ENCODE data around the gene CPA2.

CPA2 gene

DNA sequence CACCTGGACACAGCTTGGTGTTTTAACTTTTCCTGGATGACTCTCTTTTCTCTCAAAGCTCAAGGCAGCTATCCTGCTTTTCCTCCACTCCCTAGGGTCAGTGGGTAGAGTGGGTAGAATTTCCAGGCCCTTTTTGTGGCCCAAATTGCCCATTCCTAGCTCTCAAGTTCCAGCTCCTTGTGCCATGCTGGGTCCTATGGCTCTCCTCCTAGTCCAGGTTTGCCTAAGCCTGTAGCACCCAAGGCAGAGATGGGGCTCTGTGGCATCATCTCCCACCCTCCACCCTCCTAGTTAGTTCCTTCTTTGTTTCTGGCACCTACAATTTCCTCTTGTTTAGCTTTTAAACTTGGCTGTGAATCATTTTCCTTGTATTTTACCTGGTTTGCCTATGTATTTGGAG, 36.0 kb downstream of the CPA2 start:
- DNase-seq (ENCODE audit: low read depth) = no peak
- TF ChIP-seq, protein P1, sequence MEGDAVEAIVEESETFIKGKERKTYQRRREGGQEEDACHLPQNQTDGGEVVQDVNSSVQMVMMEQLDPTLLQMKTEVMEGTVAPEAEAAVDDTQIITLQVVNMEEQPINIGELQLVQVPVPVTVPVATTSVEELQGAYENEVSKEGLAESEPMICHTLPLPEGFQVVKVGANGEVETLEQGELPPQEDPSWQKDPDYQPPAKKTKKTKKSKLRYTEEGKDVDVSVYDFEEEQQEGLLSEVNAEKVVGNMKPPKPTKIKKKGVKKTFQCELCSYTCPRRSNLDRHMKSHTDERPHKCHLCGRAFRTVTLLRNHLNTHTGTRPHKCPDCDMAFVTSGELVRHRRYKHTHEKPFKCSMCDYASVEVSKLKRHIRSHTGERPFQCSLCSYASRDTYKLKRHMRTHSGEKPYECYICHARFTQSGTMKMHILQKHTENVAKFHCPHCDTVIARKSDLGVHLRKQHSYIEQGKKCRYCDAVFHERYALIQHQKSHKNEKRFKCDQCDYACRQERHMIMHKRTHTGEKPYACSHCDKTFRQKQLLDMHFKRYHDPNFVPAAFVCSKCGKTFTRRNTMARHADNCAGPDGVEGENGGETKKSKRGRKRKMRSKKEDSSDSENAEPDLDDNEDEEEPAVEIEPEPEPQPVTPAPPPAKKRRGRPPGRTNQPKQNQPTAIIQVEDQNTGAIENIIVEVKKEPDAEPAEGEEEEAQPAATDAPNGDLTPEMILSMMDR (conservative IDR thresholded peaks at IDR 0.05; ENCODE audit: control insufficient read depth, insufficient read depth, low read depth, low read length) = no peak
- H3K4me3 ChIP-seq (ENCODE audit: control insufficient read depth, low read depth, low read length) = no peak overlapping the region

DNA sequence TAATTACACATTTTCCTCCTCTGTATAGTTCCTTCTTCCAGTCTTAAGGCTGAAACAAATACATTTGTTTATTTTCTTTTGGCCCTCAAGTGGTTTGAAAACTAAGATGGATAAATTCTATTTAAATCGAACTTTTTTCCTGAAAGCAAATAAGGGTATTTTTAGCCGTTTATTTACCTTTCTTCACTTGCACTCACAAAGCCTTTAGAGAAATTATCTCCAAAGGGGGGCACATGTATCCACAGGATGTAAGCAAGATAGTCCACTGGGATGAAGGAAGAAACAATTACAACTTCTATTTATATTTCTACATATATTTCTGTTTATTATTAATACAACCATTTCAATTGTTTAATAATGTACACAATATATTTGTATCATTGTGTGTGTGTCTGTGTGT, 36.5 kb downstream of the CPA2 start:
- TF ChIP-seq, protein P1 (conservative IDR thresholded peaks at IDR 0.05; ENCODE audit: control insufficient read depth, insufficient read depth, low read depth, low read length) = no peak
- DNase-seq (ENCODE audit: low read depth) = no peak
- no peak overlapping the region for H3K4me3 ChIP-seq (ENCODE audit: control insufficient read depth, low read depth, low read length)

DNA sequence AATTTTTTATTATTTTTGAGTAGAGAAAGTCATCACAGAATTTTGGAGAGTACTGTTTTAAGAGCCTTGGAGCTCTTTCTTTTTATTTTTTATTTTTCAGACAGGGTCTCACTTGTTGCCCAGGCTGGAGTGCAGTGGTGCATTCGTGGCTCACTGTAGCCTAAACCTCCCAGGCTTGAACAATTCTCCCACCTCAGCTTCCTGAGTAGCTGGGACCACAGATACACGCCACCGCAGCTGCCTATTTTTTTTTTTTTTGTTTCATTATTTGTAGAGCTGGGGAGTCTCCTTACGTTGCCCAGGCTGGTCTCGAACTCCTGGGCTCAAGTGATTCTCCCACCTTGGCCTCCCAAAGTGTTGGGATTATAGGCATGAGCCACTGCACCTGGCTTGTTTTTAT, 36.9 kb downstream of the CPA2 start:
- DNase-seq (ENCODE audit: low read depth) = no peak
- TF ChIP-seq, protein P1 (conservative IDR thresholded peaks at IDR 0.05; ENCODE audit: control insufficient read depth, insufficient read depth, low read depth, low read length) = no peak
- no peak overlapping the region for H3K4me3 ChIP-seq (ENCODE audit: control insufficient read depth, low read depth, low read length)

DNA sequence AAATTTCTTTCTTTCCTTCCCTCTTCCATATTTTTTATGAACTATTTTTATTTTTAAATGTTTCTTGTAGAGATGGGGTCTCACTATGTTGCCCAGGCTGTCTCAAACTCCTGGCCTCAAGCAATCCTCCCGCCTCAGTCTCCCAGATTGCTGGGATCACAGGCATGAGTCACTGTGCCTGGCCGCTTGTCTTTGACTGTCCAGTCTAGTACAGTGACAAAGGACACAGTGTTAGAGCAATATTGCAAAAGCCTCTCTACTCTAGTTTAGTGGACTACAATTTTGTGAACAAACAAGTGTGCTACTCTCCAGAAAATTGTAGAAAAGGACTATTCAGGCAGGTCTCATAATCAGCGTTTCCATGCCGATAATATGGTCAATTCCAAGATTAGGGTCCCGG, 37.3 kb downstream of the CPA2 start:
- TF ChIP-seq, protein P1 (conservative IDR thresholded peaks at IDR 0.05; ENCODE audit: control insufficient read depth, insufficient read depth, low read depth, low read length) = no peak
- no peak overlapping the region for H3K4me3 ChIP-seq (ENCODE audit: control insufficient read depth, low read depth, low read length)
- DNase-seq (ENCODE audit: low read depth) = no peak

DNA sequence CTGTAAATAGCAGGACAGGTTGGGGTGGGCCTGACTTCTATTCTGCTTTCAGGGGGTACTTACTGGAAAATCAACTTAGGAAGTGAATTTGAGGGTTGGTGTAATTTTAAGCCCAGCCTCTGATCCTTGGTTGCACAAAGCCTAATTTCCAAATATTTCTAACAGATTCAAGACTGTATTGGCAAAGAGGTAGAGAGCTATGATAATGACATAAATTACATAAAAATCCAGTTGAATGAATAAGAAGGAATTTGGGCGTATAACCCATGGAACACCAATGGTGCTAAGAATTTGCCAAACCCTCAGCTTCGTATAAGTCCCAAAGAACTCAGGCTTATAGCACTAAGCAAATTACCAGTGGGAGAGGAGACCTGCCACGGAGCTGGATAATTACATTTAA, 38.2 kb downstream of the CPA2 start:
- H3K4me3 ChIP-seq (ENCODE audit: control insufficient read depth, low read depth, low read length) = no peak overlapping the region
- TF ChIP-seq, protein P1 (conservative IDR thresholded peaks at IDR 0.05; ENCODE audit: control insufficient read depth, insufficient read depth, low read depth, low read length) = no peak
- DNase-seq (ENCODE audit: low read depth) = no peak

DNA sequence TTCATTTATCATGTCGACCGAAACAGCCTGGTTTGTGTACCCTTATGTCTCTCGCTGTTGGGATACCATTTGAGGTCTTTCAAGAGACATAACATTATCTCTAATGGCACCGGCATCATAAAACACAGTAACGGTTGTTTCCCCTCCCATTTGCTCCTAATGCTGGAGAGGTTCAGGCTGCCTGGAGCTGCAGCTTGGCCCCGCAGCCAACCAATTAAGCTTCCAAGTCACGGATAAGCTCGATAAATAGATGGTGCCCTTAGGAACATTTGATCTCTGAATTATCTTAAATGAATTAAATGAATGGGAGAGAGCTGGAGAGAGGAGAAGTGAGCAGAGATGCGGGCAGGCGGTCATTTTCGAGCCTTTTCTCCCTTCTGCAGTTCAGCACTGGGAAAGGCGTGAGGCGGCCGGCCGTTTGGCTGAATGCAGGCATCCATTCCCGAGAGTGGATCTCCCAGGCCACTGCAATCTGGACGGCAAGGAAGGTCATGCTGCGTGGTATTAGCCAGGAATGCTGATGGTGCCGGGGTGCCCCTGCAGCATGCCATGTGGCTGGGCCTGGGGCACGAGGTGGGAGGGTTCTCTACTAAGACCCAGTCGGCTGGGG, 38.9 kb downstream of the CPA2 start:
- TF ChIP-seq, protein P1 (conservative IDR thresholded peaks at IDR 0.05; ENCODE audit: control insufficient read depth, insufficient read depth, low read depth, low read length) = no peak
- H3K4me3 ChIP-seq (ENCODE audit: control insufficient read depth, low read depth, low read length) = no peak overlapping the region
- DNase-seq (ENCODE audit: low read depth) = no peak

DNA sequence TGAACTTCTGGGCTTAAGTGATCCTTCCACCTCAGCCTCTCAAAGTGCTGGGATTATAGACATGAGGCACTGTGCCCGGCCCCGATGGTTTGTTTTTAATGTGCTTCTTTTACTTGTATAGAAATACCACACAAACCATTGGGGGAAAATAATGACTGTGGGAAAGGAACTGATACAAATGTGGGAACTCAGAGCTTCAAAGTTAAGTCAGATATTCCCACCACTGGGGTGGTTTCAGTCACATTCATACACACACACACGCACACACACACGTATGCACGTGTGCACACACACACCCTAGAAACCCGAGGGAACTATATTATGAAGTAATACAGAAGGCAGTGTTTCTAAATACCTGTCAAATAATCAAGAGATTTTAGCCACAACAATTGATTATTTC, 43.3 kb downstream of the CPA2 start:
- no peak for DNase-seq (ENCODE audit: low read depth)
- no peak overlapping the region for H3K4me3 ChIP-seq (ENCODE audit: control insufficient read depth, low read depth, low read length)
- TF ChIP-seq, protein P1 (conservative IDR thresholded peaks at IDR 0.05; ENCODE audit: control insufficient read depth, insufficient read depth, low read depth, low read length) = no peak

All from fibroblast of mammary gland (primary cell).